GM18861 (cell line): ENCODE measurements around the gene RNF212B.
A peak's percentile ranks its signal among the peaks of the same experiment; 100 is the strongest.
"Not testable (repeated sequence)": the region's sequence is repeated elsewhere in the genome, so short reads cannot be mapped to it uniquely, and the experiment has no call there.

Source experiments
- ATAC-seq: cut with Tn5 transposase; IDR thresholded peaks from one replicate; pipeline ENCODE4 v1.9.1; 2021; ENCODE audit not compliant: unreplicated experiment

RNF212B gene

GRCh38 chr14:23241061-23241715 is 3.5 kb downstream of the RNF212B start:
- ATAC-seq: not testable (repeated sequence)

GRCh38 chr14:23242076-23242475 is 4.3 kb downstream of the RNF212B start:
- no peak for ATAC-seq

- ATAC-seq: no peak
Observed at GRCh38 chr14:23243066-23243465, 5.3 kb downstream of the RNF212B start.

- peak; percentile 47 for ATAC-seq
Observed at GRCh38 chr14:23245282-23245681, 7.5 kb downstream of the RNF212B start.

- no peak for ATAC-seq
Observed at GRCh38 chr14:23248601-23249000, 10.9 kb downstream of the RNF212B start.

GRCh38 chr14:23249824-23250223 is 12.1 kb downstream of the RNF212B start:
- ATAC-seq: no peak

GRCh38 chr14:23252006-23252405 is 14.3 kb downstream of the RNF212B start:
- ATAC-seq: no peak

- ATAC-seq: no peak
Observed at GRCh38 chr14:23252420-23253333, 14.9 kb downstream of the RNF212B start.

- ATAC-seq: no peak
Observed at GRCh38 chr14:23258256-23258655, 20.5 kb downstream of the RNF212B start.

- ATAC-seq: no peak
Observed at GRCh38 chr14:23259426-23259825, 21.7 kb downstream of the RNF212B start.

GRCh38 chr14:23260849-23261248 is 23.1 kb downstream of the RNF212B start:
- not testable (repeated sequence) for ATAC-seq

- no peak for ATAC-seq
Observed at GRCh38 chr14:23269193-23269592, 31.5 kb downstream of the RNF212B start.

- no peak for ATAC-seq
Observed at GRCh38 chr14:23275412-23275811, 37.7 kb downstream of the RNF212B start.

GRCh38 chr14:23277189-23277588 is 39.5 kb downstream of the RNF212B start:
- no peak for ATAC-seq

- not testable (repeated sequence) for ATAC-seq
Observed at GRCh38 chr14:23277928-23278327, 40.2 kb downstream of the RNF212B start.

- no peak for ATAC-seq
Observed at GRCh38 chr14:23281247-23281646, 43.5 kb downstream of the RNF212B start.

- no peak for ATAC-seq
Observed at GRCh38 chr14:23284654-23285529, 47.2 kb downstream of the RNF212B start.

GRCh38 chr14:23285530-23286019 is 47.8 kb downstream of the RNF212B start:
- ATAC-seq: peak; percentile 15

GRCh38 chr14:23286020-23286901 is 48.5 kb downstream of the RNF212B start, which contains the start of gene HOMEZ:
Gene HOMEZ, minus strand, starts transcription at chr14:23286132. Its CDS starts 180 bp downstream, at chr14:23285952.
- peak; percentile 92 for ATAC-seq
